ENCODE results near the gene PTPRC. TPM values are rescaled to one million over a fixed set of nuclear protein-coding genes. Genes with fewer than 3 reads are reported as not detected.

PTPRC gene
- polyA plus RNA-seq, 1 donor (not counting 4 experiments of a cell fraction or from before 2014, with no cell fraction given) = not detected

DNA sequence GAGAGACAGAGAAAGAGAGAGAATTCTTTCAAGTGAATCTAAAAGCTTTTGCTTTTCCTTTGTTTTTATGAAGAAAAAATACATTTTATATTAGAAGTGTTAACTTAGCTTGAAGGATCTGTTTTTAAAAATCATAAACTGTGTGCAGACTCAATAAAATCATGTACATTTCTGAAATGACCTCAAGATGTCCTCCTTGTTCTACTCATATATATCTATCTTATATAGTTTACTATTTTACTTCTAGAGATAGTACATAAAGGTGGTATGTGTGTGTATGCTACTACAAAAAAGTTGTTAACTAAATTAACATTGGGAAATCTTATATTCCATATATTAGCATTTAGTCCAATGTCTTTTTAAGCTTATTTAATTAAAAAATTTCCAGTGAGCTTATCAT, 117.6 kb downstream of the PTPRC start:
- FAIRE-seq (no peak), DNase-seq (ENCODE audit: low read depth, low spot score) (no peak)

GRCh38 chr1:198761859-198762616, 123.2 kb downstream of the PTPRC start:
- Histone ChIP-seq H3K36me3 (ENCODE audit: control insufficient read depth in 2 of 2, extremely low read depth in 1 of 2, insufficient read depth in 2 of 2, low read length in 2 of 2) (no peaks in the 10 kb centered on the region), H3K9me3 (ENCODE audit: control insufficient read depth, low read depth, low read length) (no peaks in the 10 kb centered on the region), H3K9ac (ENCODE audit: control insufficient read depth, extremely low read depth, insufficient read depth, low read length) (no peak overlapping the region), H2AFZ (ENCODE audit: control insufficient read depth, low read length) (no peak overlapping the region), H4K20me1 (ENCODE audit: control insufficient read depth, extremely low read depth, insufficient read depth, low read length) (no peaks in the 10 kb centered on the region), H3K9me1 (ENCODE audit: control insufficient read depth, extremely low read depth, insufficient read depth, low read length) (no peaks in the 10 kb centered on the region), H3K79me2 (ENCODE audit: control insufficient read depth, insufficient read depth, low read length) (no peaks in the 10 kb centered on the region), H3K27me3 (ENCODE audit: control insufficient read depth, extremely low read depth, insufficient read depth, low read length) (no peaks in the 10 kb centered on the region), H3K27ac (ENCODE audit: control insufficient read depth, insufficient read depth, low read length) (no peak overlapping the region), H3K4me2 (ENCODE audit: control insufficient read depth, extremely low read depth, insufficient read depth, low read depth, low read length) (no peak overlapping the region), H3K4me3 (ENCODE audit: control insufficient read depth in 2 of 3, extremely low read depth in 1 of 3, insufficient read depth in 2 of 3, low read depth in 1 of 3, low read length in 3 of 3) (no peak overlapping the region), H3K4me1 (ENCODE audit: control insufficient read depth, extremely low read depth, insufficient read depth, low read length) (no peaks in the 10 kb centered on the region)
- FAIRE-seq (no peak), DNase-seq (ENCODE audit: low read depth, low spot score) (no peak)
- dilution Hi-C loops (cut with MboI; ENCODE audit: extremely low pct_ligation_motif_present, low sequenced_read_pairs) = no loop called here
- no peak for TF ChIP-seq EZH2 (IDR thresholded peaks at IDR 0.05; ENCODE audit: low read length)
- TF ChIP-seq CTCF (optimal IDR thresholded peaks at IDR 0.05 in 1 of 3, IDR thresholded peaks at IDR 0.05 in 1 of 3, conservative IDR thresholded peaks at IDR 0.05 in 1 of 3; ENCODE audit: extremely low read depth in 1 of 3, insufficient read depth in 2 of 3, low read length in 3 of 3) = no peak

More for the DNA sequence above, 117.6 kb downstream of the PTPRC start:
- Histone ChIP-seq H3K36me3 (ENCODE audit: control insufficient read depth in 2 of 2, extremely low read depth in 1 of 2, insufficient read depth in 2 of 2, low read length in 2 of 2) (no peaks in the 10 kb centered on the region), H3K4me3 (ENCODE audit: control insufficient read depth in 2 of 3, extremely low read depth in 1 of 3, insufficient read depth in 2 of 3, low read depth in 1 of 3, low read length in 3 of 3) (no peak overlapping the region), H3K4me2 (ENCODE audit: control insufficient read depth, extremely low read depth, insufficient read depth, low read depth, low read length) (no peak overlapping the region), H3K79me2 (ENCODE audit: control insufficient read depth, insufficient read depth, low read length) (no peaks in the 10 kb centered on the region), H3K9me3 (ENCODE audit: control insufficient read depth, low read depth, low read length) (no peaks in the 10 kb centered on the region), H4K20me1 (ENCODE audit: control insufficient read depth, extremely low read depth, insufficient read depth, low read length) (no peaks in the 10 kb centered on the region), H3K4me1 (ENCODE audit: control insufficient read depth, extremely low read depth, insufficient read depth, low read length) (no peaks in the 10 kb centered on the region), H3K9me1 (ENCODE audit: control insufficient read depth, extremely low read depth, insufficient read depth, low read length) (no peaks in the 10 kb centered on the region), H2AFZ (ENCODE audit: control insufficient read depth, low read length) (no peak overlapping the region), H3K27me3 (ENCODE audit: control insufficient read depth, extremely low read depth, insufficient read depth, low read length) (peaks cover 3% of the 10 kb centered on the region), H3K9ac (ENCODE audit: control insufficient read depth, extremely low read depth, insufficient read depth, low read length) (no peak overlapping the region), H3K27ac (ENCODE audit: control insufficient read depth, insufficient read depth, low read length) (no peak overlapping the region)
- dilution Hi-C loops (cut with MboI; ENCODE audit: extremely low pct_ligation_motif_present, low sequenced_read_pairs) = no loop called here
- TF ChIP-seq EZH2 (IDR thresholded peaks at IDR 0.05; ENCODE audit: low read length) (no peak), CTCF (optimal IDR thresholded peaks at IDR 0.05 in 1 of 3, IDR thresholded peaks at IDR 0.05 in 1 of 3, conservative IDR thresholded peaks at IDR 0.05 in 1 of 3; ENCODE audit: extremely low read depth in 1 of 3, insufficient read depth in 2 of 3, low read length in 3 of 3) (no peak)

Measured in keratinocyte (primary cell).